Measurements from ENCODE around the gene FGF22.

The FGF22 gene

DNA sequence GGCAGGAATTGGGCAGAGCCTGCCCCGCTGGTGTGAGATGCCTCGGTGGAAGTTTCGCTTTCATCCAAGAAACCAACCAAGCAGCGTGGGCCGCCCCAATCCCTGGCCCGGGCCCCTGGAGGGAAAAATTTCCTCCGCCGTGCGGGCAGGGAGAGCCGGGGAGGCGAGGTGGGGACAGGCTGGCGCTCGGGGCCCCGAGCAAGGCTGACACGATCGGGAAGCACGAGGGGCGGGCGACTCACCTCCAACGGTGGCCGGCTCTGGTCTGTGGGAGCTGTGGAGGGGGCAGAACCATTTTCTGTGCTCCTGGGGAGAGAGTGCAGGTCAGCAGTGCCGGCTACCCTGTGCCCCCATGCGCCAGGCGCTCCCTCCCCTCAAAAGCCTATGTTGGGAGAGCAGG lies 12.3 kb downstream of the FGF22 start:
- Histone ChIP-seq H3K27me3 (replicated peaks; ENCODE audit: control insufficient read depth, insufficient read depth, low read length) (no peaks in the 10 kb centered on the region), H3K36me3 (ENCODE audit: control insufficient read depth, insufficient read depth, low read length) (peaks cover 30% of the 10 kb centered on the region), H3K4me3 (replicated peaks; ENCODE audit: low read depth, low read length) (no peak overlapping the region)
- TF ChIP-seq, protein P1, sequence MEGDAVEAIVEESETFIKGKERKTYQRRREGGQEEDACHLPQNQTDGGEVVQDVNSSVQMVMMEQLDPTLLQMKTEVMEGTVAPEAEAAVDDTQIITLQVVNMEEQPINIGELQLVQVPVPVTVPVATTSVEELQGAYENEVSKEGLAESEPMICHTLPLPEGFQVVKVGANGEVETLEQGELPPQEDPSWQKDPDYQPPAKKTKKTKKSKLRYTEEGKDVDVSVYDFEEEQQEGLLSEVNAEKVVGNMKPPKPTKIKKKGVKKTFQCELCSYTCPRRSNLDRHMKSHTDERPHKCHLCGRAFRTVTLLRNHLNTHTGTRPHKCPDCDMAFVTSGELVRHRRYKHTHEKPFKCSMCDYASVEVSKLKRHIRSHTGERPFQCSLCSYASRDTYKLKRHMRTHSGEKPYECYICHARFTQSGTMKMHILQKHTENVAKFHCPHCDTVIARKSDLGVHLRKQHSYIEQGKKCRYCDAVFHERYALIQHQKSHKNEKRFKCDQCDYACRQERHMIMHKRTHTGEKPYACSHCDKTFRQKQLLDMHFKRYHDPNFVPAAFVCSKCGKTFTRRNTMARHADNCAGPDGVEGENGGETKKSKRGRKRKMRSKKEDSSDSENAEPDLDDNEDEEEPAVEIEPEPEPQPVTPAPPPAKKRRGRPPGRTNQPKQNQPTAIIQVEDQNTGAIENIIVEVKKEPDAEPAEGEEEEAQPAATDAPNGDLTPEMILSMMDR (IDR thresholded peaks at IDR 0.05; ENCODE audit: insufficient read depth, low read length, poor library complexity, severe bottlenecking) = no peak
- no peak for DNase-seq (ENCODE audit: extremely low read depth, insufficient read length)

GRCh38 chr19:652467-653389 lies 13.0 kb downstream of the FGF22 start:
- H3K27me3 ChIP-seq (replicated peaks; ENCODE audit: control insufficient read depth, insufficient read depth, low read length) = no peaks in the 10 kb centered on the region
- no peak for DNase-seq (ENCODE audit: extremely low read depth, insufficient read length)
- H3K36me3 ChIP-seq (ENCODE audit: control insufficient read depth, insufficient read depth, low read length) = peaks cover 31% of the 10 kb centered on the region
- no peak overlapping the region for H3K4me3 ChIP-seq (replicated peaks; ENCODE audit: low read depth, low read length)
- TF ChIP-seq, protein P1 (IDR thresholded peaks at IDR 0.05; ENCODE audit: insufficient read depth, low read length, poor library complexity, severe bottlenecking) = no peak

DNA sequence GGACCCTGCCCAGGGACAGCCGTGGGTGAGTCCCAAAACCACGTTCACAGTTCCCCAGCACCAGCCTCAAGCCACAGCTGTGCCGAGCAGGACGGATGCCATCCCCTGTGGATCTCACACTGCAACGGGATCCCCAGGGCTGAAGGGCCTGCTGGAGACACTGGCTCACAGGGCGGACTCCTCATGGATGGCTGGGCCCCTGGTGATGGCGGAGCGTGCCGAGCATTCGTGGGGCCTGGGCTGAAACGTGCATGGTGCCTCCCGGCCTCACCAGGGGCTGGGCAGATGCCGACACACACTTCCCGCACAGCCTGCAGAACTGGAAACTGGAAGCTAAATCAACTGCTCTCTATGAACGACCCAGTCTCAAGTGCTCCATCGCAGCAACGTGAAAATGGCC lies 13.7 kb downstream of the FGF22 start:
- peaks cover 32% of the 10 kb centered on the region for H3K36me3 ChIP-seq (ENCODE audit: control insufficient read depth, insufficient read depth, low read length)
- DNase-seq (ENCODE audit: extremely low read depth, insufficient read length) = no peak
- H3K27me3 ChIP-seq (replicated peaks; ENCODE audit: control insufficient read depth, insufficient read depth, low read length) = no peaks in the 10 kb centered on the region
- TF ChIP-seq, protein P1 (IDR thresholded peaks at IDR 0.05; ENCODE audit: insufficient read depth, low read length, poor library complexity, severe bottlenecking) = no peak
- no peak overlapping the region for H3K4me3 ChIP-seq (replicated peaks; ENCODE audit: low read depth, low read length)

GRCh38 chr19:655691-656090 lies 16.0 kb downstream of the FGF22 start:
- peaks cover 33% of the 10 kb centered on the region for H3K36me3 ChIP-seq (ENCODE audit: control insufficient read depth, insufficient read depth, low read length)
- no peak overlapping the region for H3K4me3 ChIP-seq (replicated peaks; ENCODE audit: low read depth, low read length)
- TF ChIP-seq, protein P1 (IDR thresholded peaks at IDR 0.05; ENCODE audit: insufficient read depth, low read length, poor library complexity, severe bottlenecking) = no peak
- no peaks in the 10 kb centered on the region for H3K27me3 ChIP-seq (replicated peaks; ENCODE audit: control insufficient read depth, insufficient read depth, low read length)
- DNase-seq (ENCODE audit: extremely low read depth, insufficient read length) = no peak

- no peak for DNase-seq (ENCODE audit: extremely low read depth, insufficient read length)
- Histone ChIP-seq H3K4me3 (replicated peaks; ENCODE audit: low read depth, low read length) (no peak overlapping the region), H3K36me3 (ENCODE audit: control insufficient read depth, insufficient read depth, low read length) (peaks cover 31% of the 10 kb centered on the region), H3K27me3 (replicated peaks; ENCODE audit: control insufficient read depth, insufficient read depth, low read length) (no peaks in the 10 kb centered on the region)
- TF ChIP-seq, protein P1 (IDR thresholded peaks at IDR 0.05; ENCODE audit: insufficient read depth, low read length, poor library complexity, severe bottlenecking) = no peak
Observed at GRCh38 chr19:656751-657559, 17.3 kb downstream of the FGF22 start.

Data from GM06990 (cell line).